HG03469 (cell line): ENCODE data around the gene YPEL3.
"Not testable (repeated sequence)": the region's sequence is repeated elsewhere in the genome, so short reads cannot be mapped to it uniquely, and the experiment has no call there.

Experiments used
- ATAC-seq: cut with Tn5 transposase; IDR thresholded peaks from one replicate; pipeline ENCODE4 v1.9.1; 2021; ENCODE audit warnings: mild to moderate bottlenecking, moderate library complexity, moderate number of reproducible peaks; ENCODE audit not compliant: unreplicated experiment

The YPEL3 gene

DNA sequence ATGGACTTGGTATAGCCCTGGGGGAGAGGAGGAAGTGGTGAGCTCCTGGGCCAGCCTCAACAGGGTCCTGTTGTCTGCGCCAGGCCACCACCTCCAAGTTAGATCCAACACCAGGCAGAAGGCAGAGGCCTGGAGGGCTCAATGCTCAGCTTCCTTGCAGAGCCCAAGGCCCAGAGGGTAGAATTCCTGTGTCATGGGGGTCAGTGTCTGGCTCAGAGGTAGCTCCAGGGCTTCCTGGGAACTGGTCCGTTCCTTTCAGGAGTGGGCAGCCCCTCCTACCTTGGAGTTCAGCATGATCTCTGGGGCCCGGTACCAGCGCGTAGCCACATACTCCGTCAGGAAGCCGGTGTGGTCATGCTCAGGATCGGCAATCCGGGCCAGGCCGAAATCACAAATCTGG is 21.8 kb upstream of the YPEL3 start:
- ATAC-seq: no peak

DNA sequence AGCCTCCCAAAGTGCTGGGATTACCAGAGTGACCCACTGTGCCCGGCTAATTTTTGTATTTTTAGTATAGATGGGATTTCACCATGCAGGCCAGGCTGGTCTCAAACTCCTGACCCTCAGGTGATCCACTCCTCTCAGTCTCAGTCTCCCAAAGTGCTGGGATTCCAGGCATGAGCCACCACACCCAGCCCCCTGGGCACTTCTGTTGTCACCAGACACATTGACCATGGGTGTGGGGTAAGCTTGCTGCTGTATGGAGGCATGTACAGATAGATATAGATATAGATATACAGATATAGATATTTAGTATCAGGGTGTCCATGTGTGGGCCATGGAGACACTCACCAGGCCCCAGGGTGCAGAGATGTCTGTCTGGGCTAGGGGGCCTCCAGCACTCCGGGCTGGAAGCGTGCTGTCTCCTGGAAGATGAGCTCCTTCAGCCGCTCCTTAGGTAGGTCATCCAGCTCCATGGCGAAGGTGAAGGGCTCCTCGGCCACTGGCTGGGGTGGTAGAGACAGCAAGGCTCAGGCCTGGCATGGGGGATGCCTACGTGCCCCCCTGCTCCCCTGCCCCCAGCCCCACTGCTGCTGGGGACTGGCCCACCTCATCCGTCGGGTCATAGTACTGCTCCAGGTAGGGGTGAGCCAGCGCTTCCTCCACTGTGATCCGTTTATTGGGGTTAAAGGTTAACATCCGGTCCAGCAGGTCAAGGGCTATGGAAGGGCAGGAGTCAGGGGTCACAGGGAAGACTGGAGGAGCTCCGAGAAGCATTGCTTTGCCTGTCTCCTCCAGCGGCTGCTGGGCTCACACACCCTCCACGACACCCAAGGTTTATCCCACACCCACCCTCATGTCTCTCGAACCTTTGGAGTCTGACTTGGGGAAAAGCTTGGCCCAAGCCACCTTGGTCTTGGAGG is 20.5 kb upstream of the YPEL3 start:
- no peak for ATAC-seq

DNA sequence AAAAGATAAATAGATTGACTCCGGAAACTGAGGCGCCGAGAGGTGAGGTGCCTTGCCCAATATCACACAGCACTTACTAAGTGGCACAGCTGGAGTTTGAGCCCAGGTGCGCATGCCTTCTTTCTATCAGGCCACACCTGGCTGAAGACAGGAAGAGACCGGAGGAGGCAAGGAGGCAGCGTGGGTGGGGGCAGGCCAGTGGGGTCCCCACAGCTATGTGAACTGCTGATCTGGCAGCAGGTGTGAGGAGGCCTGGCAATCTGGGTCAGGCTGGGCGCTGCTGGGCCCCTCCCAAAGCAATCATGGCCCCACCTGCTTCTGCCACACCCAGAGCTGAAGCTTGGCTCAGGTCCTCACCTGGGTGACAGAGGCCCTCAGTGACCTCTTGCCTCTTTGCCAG is 19.2 kb upstream of the YPEL3 start:
- ATAC-seq: no peak

GRCh38 chr16:30114833-30115232 is 18.8 kb upstream of the YPEL3 start:
- ATAC-seq: not testable (repeated sequence)

DNA sequence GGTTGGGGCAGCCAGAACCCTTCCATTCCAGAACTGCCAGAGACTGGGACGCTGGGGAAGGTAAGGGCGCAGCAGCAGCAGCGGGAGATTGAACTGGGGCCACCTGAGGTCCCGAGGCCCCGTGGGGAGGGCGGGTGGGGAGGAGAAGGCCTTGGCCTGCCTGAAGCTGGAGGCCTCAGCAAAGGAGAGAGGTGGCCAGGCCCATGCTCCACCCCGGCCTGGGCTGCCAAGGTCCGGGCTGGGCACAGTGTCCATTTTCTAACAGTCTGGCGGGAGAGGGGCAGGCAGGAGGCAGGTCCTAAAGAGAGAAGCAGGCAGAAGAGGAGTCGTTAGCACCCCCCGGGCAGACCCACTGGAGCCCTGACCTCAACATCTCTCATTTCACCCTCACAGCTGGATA is 18.4 kb upstream of the YPEL3 start:
- no peak for ATAC-seq

- no peak for ATAC-seq
Observed at GRCh38 chr16:30113711-30114333, 17.8 kb upstream of the YPEL3 start.

GRCh38 chr16:30113031-30113710 is 17.2 kb upstream of the YPEL3 start, which contains the start of gene GDPD3:
GDPD3 (minus strand) TSS chr16:30113537; CDS start chr16:30113478, 59 bp downstream.
- ATAC-seq: no peak

GRCh38 chr16:30112197-30113030 is 16.4 kb upstream of the YPEL3 start:
- ATAC-seq: no peak

GRCh38 chr16:30110661-30111060 is 14.6 kb upstream of the YPEL3 start:
- ATAC-seq: no peak

- ATAC-seq: no peak
Observed at GRCh38 chr16:30108059-30108850, 12.2 kb upstream of the YPEL3 start.

DNA sequence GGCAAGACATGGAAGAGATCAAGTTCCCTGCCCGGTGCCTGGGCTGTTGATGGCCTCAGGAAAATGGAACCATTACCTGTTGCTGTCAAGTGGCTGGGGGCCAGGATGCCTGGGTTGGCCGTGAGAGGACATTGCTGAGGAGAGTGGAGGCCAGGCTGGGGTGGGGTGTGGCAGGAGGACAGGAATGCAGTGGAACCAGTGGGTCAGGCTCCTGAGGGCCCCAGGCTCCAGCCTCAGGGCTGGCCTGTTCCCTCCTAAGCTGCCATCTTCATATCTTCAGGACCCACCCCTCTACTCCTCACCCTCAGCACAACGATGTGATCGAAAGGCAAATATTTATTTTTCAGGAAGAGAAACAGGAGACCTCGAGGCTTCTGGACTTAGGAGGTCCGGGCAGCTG is 8.5 kb upstream of the YPEL3 start:
- no peak for ATAC-seq

DNA sequence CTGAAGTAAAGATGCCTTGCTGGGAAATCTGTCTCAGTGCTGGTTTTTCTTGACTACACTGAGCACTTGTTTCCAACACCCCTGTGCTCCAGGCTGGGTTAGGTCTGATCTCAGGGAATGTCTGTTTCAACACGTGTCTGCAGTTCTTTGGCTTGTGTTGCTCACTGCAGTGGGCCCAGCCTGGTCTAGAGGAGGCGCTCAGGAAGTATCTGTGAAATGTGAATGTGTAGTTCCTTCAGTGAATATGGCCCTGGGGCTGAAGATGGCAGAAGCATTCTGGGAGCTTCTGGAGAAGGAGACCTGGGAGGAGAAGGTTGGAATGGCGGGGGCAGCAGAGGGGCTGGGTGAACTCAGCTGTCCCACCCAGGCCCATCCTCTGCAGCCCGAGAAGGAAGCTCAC is 8.1 kb upstream of the YPEL3 start:
- no peak for ATAC-seq

- ATAC-seq: no peak
Observed at GRCh38 chr16:30096862-30097563, 1.0 kb upstream of the YPEL3 start.

DNA sequence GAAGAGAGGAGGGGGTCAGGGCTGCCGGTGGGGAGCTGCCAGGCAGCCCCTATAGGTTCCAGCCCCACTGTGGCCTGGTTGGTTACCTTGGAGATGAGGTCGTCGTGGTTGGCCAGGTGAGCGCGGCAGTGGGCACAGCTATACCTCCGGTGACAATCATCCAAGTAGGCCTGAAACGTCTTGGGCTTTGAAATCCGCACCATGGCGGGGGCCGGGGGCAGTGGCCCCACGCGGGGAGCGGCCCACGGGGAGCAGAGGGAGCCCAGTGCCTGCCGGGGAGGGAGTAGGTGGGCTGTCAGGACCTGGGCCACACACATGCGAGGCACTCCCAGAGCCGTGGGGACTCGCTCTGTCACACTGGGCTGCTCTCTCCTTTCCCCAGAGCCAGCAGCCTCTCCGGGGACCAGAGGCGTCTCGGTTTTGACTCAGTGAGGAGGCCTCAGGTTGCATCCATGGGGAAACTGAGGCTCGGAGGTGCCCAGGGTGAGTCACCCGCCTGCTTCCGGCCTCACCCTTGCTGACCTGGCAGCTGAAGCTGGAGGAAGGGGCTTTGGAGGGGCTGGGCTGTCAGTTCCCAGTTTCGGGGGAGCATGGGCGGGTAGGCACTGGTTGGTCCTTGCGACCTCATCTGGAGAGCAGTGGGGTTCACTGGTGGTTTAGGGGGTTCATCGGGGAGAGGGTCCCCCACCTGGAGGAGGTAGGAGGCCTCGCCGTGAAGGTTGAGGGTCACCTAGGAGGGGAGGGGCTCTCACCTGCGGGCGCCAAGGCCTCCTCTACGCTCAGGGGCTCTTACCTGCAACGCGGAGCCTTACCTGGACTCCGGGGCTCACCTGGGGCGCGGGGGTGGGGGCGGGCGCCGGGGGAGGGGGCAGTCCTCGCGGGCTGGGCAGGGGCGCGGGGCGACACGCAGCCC is 591 bp downstream of the YPEL3 start:
- ATAC-seq: no peak

- no peak for ATAC-seq
Observed at GRCh38 chr16:30094541-30095165, 1.4 kb downstream of the YPEL3 start.

DNA sequence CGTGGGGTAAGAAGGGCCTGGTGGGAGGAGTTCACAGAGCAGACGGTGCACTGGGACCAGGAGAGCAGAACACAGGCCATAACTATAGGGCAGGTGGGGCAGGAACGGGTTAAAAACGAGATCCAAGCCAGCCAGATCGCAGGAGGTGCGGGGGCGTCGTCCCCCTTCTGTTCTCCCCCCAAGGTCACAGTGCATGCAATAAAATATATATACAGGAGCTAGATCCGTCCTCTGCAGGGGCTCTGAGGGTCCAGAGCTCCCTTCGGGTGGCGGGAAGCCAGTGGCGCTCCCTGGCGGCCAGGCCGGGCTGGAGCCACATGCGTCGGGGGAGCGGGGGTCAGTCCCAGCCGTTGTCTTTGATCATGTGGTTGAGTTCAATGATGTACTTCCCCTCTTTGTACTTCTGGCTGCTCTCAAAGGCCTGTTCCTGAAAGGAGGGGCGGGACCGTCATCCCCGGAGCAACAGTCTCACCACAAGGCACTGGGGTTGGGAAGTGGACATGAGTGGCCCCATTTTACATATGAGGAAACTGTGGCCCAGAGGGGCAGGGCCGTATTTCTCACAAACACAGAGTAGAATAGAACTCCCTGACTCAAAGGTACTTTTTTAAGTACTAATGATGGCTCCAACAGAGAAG is 3.5 kb downstream of the YPEL3 start:
- ATAC-seq: no peak
